HG03520 (cell line): Measurements from ENCODE around the gene NINJ2.

Experiments
- ATAC-seq: cut with Tn5 transposase; IDR thresholded peaks from one replicate; pipeline ENCODE4 v1.9.1; 2021; ENCODE audit warnings: mild to moderate bottlenecking, moderate library complexity; ENCODE audit not compliant: unreplicated experiment

NINJ2 gene

DNA sequence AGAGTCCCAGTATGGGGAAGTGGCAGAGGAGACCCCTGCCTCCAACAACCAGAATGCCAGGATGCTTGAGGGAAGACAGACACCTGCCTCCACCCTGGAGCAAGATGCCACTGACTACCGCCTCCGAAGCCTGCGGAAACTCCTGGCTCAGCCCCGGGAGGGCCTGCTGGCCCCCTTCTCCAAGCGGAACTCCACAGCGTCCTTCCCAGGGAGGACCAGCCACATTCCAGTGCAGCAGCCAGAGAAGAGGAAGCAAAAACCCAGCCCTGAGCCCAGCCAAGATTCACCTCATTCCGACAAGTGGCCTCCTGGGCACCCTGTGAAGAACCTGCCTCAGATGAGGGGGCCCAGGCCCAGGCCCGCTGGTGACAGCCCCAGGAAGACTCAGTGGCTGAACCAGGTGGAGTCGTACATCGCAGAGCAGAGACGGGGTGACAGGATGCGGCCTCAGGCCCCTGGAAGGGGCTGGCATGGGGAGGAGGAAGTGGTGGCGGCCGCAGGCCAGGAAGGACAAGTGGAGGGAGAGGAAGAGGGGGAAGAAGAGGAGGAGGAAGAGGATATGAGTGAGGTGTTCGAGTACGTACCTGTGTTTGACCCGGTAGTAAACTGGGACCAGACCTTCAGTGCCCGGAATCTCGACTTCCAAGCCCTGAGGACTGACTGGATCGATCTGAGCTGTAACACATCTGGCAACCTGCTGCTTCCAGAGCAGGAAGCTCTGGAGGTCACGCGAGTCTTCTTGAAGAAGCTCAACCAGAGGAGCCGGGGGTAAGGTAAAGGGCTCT, 109.8 kb downstream of the NINJ2 start:
- no peak for ATAC-seq

DNA sequence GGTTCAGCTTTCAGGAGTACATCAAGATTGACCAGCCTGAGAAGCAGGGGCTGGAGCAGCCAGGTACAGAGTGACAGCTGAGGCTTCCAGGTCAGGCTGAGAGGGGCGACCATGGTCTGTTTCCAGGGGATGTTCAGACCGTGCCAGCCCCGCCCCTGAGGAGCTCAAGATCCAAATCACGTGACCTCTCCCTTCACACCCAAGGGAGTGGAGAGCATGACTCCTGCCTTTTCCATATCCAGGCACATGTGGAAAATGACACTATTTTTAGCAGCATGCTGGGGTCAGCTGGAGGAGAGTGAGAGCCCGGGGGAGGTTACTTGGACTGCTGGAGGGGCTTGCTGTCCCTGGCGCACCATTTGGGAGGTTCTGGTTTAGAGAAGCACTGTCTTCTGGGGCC, 110.8 kb downstream of the NINJ2 start:
- no peak for ATAC-seq

DNA sequence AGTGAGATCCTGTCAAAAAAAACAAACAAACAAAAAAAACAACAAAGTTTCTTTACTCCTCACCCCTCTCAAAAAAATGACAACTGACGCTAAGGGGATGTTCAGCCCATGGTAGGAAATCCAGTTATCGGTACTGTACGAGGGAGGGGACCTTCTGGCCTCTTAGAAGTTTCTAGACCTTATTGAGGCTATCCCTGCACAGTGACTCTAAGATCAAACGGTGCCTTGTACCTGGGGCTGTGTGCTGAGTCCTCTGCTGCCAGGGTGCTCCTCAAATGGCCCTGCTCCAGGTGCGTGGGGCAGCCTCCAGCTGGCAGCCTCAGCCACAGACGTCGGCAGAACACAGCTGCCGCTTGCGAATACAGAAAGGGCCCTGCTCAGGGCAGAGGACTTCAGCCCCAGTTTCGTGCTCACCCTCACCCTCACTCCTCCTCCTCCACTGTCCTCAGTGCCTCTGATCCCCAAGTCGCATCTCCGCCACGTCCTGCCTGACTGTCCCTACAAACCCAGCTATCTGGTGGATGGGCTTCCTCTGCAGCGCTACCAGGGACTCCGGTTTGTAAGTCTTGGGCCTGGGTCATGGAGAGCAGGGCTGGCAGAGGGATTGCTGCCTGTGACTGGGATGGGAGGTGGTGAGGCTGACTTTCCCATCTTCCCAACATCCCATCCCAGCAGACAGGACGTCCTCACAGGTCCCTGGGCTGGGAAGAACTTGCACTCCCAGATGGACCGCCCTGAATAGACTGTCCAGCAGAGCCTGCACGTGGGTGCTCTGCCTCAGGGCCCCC, 112.6 kb downstream of the NINJ2 start:
- no peak for ATAC-seq

- no peak for ATAC-seq
These were observed 113.7 kb downstream of the NINJ2 start for GRCh38 chr12:549476-550082.

- ATAC-seq: no peak
These were observed 115.3 kb downstream of the NINJ2 start for GRCh38 chr12:547883-548470.

GRCh38 chr12:546920-547845, 116.1 kb downstream of the NINJ2 start:
- no peak for ATAC-seq

DNA sequence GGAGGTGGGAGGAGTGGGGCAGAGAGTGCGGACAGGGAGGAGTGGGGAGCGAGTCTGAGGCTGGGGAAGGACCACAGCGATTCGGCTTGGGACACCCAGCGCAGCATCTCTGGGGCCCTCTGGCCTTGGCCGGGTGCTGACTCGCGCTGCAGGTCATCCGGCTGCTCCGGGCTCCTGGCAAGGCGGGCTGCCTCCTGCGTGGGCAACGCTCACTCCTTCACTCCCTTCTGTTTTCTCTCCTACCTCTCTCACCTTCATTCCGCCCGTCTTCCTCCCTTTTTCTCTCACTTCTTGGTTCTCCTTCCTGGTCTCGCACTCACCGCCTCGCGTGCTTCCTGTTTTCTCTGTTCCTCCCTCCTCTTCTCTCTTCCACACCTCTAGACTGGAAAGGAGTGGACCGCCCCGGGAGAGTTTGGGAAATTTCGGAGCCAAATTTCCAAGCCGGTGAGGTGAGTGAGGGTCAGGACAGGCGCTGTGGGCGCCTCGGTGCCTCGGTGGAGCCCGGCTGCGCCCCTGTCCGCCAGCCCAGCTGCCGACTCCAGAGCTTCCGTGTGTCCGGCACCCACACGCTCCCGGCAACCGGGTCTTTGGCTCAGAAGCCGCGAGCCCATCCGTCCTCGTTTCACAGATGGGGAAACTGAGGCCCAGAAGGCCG, 116.9 kb downstream of the NINJ2 start:
- no peak for ATAC-seq

GRCh38 chr12:545835-546234, 117.4 kb downstream of the NINJ2 start:
- ATAC-seq: no peak

DNA sequence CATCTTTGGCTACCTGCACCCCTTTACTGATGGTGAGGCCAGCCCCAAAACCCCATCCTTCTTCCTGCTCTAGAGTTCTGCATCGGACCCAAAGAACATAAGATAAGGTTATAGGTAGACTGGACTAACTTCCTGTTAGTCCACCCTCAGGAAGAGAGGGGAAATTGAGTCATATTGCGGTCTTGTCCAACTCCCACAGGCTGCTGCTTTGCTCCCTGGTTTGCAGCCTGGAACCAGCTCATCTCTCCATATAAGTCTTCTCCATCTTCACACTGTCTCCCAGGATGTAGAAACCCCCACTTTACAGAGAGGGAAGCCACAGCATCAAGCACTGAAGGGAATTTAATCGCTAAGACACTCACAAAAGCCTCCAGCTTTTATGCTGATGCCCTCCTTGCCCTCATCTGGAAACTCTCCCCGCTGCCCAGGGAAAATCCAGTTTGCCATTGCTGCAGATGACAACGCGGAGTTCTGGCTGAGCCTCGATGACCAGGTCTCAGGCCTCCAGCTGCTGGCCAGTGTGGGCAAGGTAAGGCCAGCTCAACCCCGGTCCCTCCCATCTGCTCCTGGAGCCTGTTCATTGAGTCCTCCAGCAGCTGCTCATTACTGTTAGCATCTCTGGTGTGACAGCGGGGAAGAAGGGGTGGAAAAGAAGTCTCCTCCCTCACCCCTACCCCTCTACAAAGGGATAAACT, 118.2 kb downstream of the NINJ2 start:
- no peak for ATAC-seq

GRCh38 chr12:544142-544541, 119.1 kb downstream of the NINJ2 start:
- ATAC-seq: no peak

DNA sequence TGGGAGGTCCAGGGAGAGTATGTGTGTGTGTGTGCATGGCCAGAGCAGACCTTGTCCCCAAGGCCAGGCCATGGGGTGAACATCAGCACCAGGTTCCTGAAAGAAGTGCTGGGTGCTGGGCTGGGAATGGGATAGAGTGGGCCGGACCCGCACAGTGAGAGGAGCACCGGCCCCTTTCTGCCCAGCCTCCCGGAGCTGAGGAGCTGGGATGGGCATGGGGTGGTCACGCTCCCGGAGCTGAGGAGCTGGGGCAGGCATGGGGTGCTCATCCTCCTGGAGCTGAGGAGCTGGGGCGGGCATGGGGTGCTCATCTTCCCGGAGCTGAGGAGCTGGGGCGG, 120.2 kb downstream of the NINJ2 start:
- no peak for ATAC-seq

DNA sequence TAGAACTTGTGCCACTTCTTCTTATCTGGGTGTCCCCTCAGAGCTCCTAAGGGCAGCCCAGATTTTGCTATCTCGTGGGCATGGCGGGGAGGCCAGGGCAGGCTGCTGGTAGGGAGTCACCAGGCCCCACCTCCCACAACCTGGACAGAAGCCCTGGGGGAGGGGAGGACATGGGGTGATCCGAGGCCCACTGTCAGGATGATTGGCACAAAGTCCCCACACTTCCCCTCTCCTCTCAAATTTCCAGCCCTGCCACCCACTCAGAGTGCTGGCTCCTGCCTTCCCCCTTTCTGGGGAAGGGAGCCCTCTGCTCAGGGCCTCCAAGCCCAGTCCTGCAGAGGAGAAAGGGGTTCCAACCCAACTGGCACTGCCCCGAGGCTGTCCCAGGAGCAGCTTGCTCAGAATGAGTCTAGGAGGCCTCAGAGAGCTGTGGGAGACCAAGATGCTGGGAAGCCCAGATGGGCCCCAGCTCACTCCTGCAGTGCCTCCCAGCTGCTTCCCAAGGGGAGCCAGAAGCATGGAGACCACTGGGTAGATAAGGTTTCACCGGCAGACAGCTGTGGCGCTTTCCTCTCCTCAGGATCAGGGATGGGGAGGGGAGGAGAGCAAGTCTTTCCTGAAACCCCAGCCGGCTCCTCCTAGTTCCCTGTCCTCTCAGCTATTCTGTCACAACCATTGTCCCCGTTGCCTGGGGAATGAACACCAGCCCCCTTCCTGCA, 120.7 kb downstream of the NINJ2 start:
- no peak for ATAC-seq

DNA sequence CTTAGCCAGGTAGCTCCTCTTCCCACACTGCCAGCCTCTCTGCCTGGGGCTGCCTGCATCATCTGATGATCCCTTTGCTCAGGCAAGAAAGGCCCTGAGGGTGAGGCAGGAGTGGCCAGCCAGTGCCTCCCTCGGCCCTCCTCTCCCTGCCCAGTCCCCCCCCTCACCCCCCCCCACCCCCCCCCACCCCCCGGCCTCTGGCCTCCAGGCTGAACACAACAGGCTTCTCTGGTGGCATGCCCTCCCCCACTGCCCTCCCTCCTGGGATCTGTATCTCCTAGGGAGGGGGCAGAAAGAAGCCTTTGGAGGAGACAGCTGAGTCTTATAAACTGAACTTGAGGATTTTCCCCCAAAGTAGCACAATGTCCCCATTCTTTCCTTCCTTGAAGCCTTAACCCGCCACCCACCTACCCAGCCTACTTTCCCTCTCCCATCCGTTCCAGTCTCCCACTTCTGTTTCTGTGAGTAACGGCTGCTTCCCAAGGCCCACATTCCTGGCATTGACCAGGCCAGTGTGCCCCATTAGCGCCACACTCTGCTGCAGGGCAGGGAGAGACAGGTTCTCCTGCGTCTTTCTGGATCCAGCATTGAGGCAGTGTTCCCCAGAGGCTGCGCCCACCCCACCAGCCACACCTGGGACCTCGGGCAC, 121.4 kb downstream of the NINJ2 start:
- ATAC-seq: no peak

GRCh38 chr12:539540-540310, 123.5 kb downstream of the NINJ2 start:
- ATAC-seq: no peak

DNA sequence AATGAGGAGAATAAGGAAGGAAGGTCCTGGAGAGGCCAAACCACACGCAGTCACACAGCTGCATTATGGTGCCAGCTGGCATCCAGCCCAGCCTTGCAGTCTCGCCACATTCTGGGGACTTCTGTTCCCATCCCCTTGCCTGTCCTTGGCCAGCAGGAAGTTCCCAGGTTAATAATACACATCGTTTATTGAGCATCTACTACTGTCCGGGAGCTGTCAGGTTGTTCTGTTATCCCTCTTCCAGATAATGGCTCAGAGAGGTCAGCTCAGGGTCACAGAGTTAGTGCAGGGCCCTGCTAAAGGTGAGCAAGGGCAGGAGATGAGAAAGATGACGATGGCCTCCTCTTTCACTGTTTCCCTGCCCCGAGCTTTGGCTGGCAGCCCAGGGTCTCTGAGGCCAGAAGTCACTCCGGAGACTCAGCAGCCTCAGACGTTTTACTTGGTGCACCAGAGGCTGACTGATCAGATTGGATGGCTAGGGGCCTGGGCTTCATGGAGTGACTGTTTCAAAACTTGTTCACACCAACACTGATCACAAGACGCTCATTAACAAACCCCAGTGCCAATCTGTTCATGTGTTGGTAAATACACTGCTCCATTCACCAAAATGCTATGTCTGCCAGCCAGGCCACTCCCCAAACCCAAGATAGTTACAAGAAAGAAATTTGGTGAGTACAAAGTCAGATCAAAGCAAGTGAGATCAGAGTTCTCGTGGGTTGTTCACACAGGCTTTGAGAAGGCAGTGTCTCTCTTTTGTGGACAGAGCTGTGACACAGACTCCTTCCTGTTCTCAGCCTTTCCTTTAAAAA, 124.3 kb downstream of the NINJ2 start:
- ATAC-seq: no peak

DNA sequence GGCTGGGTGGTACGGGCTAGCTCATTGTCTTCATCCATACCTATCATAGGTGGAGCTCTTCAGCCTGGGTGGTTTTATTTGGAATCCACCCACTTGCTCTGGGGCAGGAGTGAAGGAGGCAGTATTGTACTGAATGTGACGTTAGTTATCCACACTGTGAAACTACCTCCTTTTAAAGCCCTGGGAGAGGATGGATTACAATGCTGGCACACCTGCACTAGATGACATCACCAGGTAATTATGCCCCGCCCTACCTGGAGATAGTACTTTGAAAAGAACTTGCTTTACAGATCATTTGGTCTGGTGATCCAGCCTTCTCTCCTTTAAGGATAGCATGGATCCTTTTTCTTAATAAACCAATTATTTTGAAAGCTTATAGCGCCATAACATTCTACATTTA, 125.5 kb downstream of the NINJ2 start:
- ATAC-seq: no peak

GRCh38 chr12:536751-537245, 126.4 kb downstream of the NINJ2 start:
- ATAC-seq: no peak
